HL-60 (cell line): ENCODE data around the gene MVP.

Source experiments
- CTCF ChIP-seq: IDR thresholded peaks from one replicate; pipeline ENCODE4 v1.5.1; 2011; ENCODE audit warnings: low read length, control low read depth, inconsistent platforms; ENCODE audit not compliant: insufficient read depth
- GABPA ChIP-seq: IDR thresholded peaks from 2 replicates; pipeline ENCODE4 v1.6.1; 2012; ENCODE audit warnings: low read depth

GRCh38 chr16:29774730-29775129 lies 45.5 kb upstream of the MVP start:
- TF ChIP-seq CTCF (no peak), GABPA (no peak)
